Tibial artery (tissue), 4 donors: ENCODE results near the gene PIAS1.

Source experiments
- DNase-seq, 2 donors: peaks; one replicate each; pipeline ENCODE4 v3.0.0-alpha.2; 2019
- H3K27ac ChIP-seq, 2 donors: fragments of 200-600 bp; sonication (generic) in 1 of 2; 1 replicate in 1 of 2; 2 replicates in 1 of 2; pipeline ENCODE4 v1.5.1; 2018 to 2019; ENCODE audit warnings: mild to moderate bottlenecking in 1 of 2
- H3K27me3 ChIP-seq, 2 donors: fragments of 200-600 bp; sonication (generic) in 1 of 2; one replicate each; pipeline versions ENCODE4 v1.5.1 to v1.6.0; 2016 to 2019
- H3K36me3 ChIP-seq, 3 donors: fragments of 200-600 bp; sonication (generic) in 2 of 3; one replicate each; pipeline ENCODE4 v1.5.1; 2016 to 2019; ENCODE audit warnings: mild to moderate bottlenecking in 2 of 3
- H3K4me1 ChIP-seq, 4 donors: fragments of 200-600 bp; sonication (generic) in 2 of 4; 1 replicate in 3 of 4; 2 replicates in 1 of 4; pipeline ENCODE4 v1.5.1; 2016 to 2019
- H3K4me3 ChIP-seq, 2 donors: fragments of 200-600 bp; sonication (generic) in 1 of 2; 1 replicate in 1 of 2; 2 replicates in 1 of 2; pipeline ENCODE4 v1.5.1; 2018 to 2019; ENCODE audit warnings: mild to moderate bottlenecking in 2 of 2
- H3K9me3 ChIP-seq, 3 donors: fragments of 200-600 bp; sonication (generic) in 1 of 3; one replicate each; pipeline ENCODE4 v1.5.1; 2016 to 2019
- CTCF ChIP-seq, 2 experiments: fragments of 200-600 bp in 1 of 2; fragments of 450-650 bp in 1 of 2; IDR thresholded peaks; one replicate each; pipeline ENCODE4 v1.5.1; 2017 to 2019; ENCODE audit warnings: antibody characterized with exemption in 2 of 2, mild to moderate bottlenecking in 1 of 2, moderate library complexity in 1 of 2
- intact Hi-C: fragments of 100-400 bp; cut with DNase I; formaldehyde crosslinking; loops from one replicate; pipeline ENCODE4 v1.15.0; 2023; ENCODE audit warnings: low total_unique reads

The PIAS1 gene

GRCh38 chr15:68040144-68040543, 14.0 kb upstream of the PIAS1 start:
- H3K4me1 ChIP-seq, result no peaks in the 10 kb centered on the region
- H3K27me3 ChIP-seq, result no peaks in the 10 kb centered on the region
- no peaks in the 10 kb centered on the region for H3K9me3 ChIP-seq
- no peaks in the 10 kb centered on the region for H3K36me3 ChIP-seq
- H3K4me3 ChIP-seq, result no peak overlapping the region
- DNase-seq, result no peak
- TF ChIP-seq CTCF (IDR thresholded peaks at IDR 0.05), result no peak
- H3K27ac ChIP-seq, result no peak overlapping the region
- intact Hi-C loops, result no loop called here

GRCh38 chr15:68042156-68042854, 11.8 kb upstream of the PIAS1 start:
- Histone ChIP-seq H3K27ac (no peak overlapping the region), H3K27me3 (no peaks in the 10 kb centered on the region), H3K36me3 (no peaks in the 10 kb centered on the region), H3K4me3 (no peak overlapping the region), H3K4me1 (no peaks in the 10 kb centered on the region), H3K9me3 (no peaks in the 10 kb centered on the region)
- DNase-seq, result no peak
- no peak for TF ChIP-seq CTCF (IDR thresholded peaks at IDR 0.05)
- intact Hi-C loops, result no loop called here

- Histone ChIP-seq H3K27ac (no peak overlapping the region), H3K4me1 (no peaks in the 10 kb centered on the region), H3K9me3 (no peaks in the 10 kb centered on the region), H3K36me3 (no peaks in the 10 kb centered on the region), H3K27me3 (no peaks in the 10 kb centered on the region), H3K4me3 (no peak overlapping the region)
- no peak for DNase-seq
- intact Hi-C loops, result no loop called here
- TF ChIP-seq CTCF (IDR thresholded peaks at IDR 0.05), result no peak
Measured at GRCh38 chr15:68042855-68043222, 11.3 kb upstream of the PIAS1 start.

GRCh38 chr15:68045289-68046265, 8.5 kb upstream of the PIAS1 start:
- DNase-seq, result no peak
- TF ChIP-seq CTCF (IDR thresholded peaks at IDR 0.05), result no peak
- Histone ChIP-seq H3K4me3 (no peak overlapping the region), H3K36me3 (no peaks in the 10 kb centered on the region), H3K27me3 (no peaks in the 10 kb centered on the region), H3K9me3 (no peaks in the 10 kb centered on the region), H3K27ac (no peak overlapping the region), H3K4me1 (no peaks in the 10 kb centered on the region)
- intact Hi-C loops, result no loop called here

GRCh38 chr15:68047826-68048225, 6.3 kb upstream of the PIAS1 start:
- Histone ChIP-seq H3K36me3 (no peaks in the 10 kb centered on the region), H3K4me1 (no peaks in the 10 kb centered on the region), H3K27me3 (no peaks in the 10 kb centered on the region), H3K9me3 (no peaks in the 10 kb centered on the region), H3K4me3 (no peak overlapping the region), H3K27ac (no peak overlapping the region)
- DNase-seq, result no peak
- no peak for TF ChIP-seq CTCF (IDR thresholded peaks at IDR 0.05)
- intact Hi-C loops, result no loop called here
